ENCODE results near the gene FAM228A. TPM values are rescaled to one million over a fixed set of nuclear protein-coding genes. Genes with fewer than 3 reads are reported as not detected.

FAM228A gene
- total RNA-seq: 0.14 TPM in 1 of 2 replicates, not detected in the other

GRCh38 chr2:24174851-24175277, at the start of gene FAM228A:
Gene FAM228A (plus strand): TSS chr2:24175053. CDS start chr2:24175481, 428 bp downstream.

Other genes starting within 250 kb of the FAM228A start
- 25.3 and 26.2 TPM in 2 replicates for gene ATAD2B, start 247.9 kb upstream of the FAM228A start, total RNA-seq
- 14.0 and 16.1 TPM in 2 replicates for gene UBXN2A, start 234.6 kb upstream of the FAM228A start, total RNA-seq
- gene MFSD2B, start 165.0 kb upstream of the FAM228A start, total RNA-seq: 0.14 TPM in 1 of 2 replicates, not detected in the other
- 16.2 and 18.5 TPM in 2 replicates for gene WDCP, start 127.7 kb upstream of the FAM228A start, total RNA-seq
- gene FKBP1B, start 125.3 kb upstream of the FAM228A start, total RNA-seq: 11.2 and 13.4 TPM in 2 replicates
- gene SF3B6, start 98.7 kb upstream of the FAM228A start, total RNA-seq: 181 and 206 TPM in 2 replicates
- gene TP53I3, start 90.2 kb upstream of the FAM228A start, total RNA-seq: 51.3 and 56.0 TPM in 2 replicates
- 0.40 and 0.72 TPM in 2 replicates for gene PFN4, start 51.7 kb upstream of the FAM228A start, total RNA-seq
- gene FAM228B, start 51.6 kb upstream of the FAM228A start, total RNA-seq: 5.5 TPM in 2 replicates
- 72.2 and 87.7 TPM in 2 replicates for gene ITSN2, start 185.5 kb downstream of the FAM228A start, total RNA-seq

All from thoracic aorta endothelial cell (primary cell).